GM18517 (cell line): ENCODE results near the gene DEGS2.

Experiments used
- ATAC-seq: cut with Tn5 transposase; IDR thresholded peaks from one replicate; pipeline ENCODE4 v1.9.1; 2021; ENCODE audit warnings: mild to moderate bottlenecking, moderate library complexity; ENCODE audit not compliant: unreplicated experiment

DEGS2 gene

DNA sequence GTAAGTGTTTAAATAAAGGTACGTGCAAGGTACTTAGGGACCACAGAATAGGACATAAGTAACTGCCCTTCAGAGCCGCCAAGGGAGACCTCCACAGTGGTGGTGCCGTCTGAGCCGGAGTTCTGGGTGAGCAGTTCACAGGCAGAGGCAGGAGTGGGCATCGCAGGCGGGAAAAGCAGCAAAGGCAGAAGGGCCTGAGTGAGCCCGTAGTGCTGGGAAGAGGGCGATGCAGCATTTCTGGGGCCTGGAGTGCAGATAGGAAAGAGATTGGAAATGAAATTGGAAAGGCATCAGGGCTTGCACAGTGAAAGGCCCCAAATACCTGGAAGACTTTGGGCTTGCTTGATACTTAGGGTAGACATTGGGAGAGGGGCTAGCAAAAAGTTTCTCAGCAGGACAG lies 61.3 kb downstream of the DEGS2 start:
- no peak for ATAC-seq

DNA sequence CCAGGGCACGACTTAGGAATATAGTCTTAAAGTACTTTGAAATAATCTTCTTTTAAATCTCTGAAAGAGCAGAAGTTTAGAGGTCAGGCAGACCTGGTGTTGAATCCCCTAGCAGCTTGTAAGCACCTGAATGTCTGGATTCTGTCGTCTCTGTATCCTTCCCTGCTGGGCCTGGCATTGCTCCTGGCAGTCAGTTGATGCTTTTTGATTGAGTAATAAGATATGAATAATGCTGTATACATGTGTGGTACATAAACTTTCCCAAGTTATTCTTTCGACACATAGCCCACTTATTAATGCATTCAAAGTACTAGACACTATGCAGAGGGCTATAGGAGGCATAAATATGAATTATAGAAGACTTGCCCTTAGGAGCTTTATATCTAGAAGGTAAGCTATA lies 62.8 kb downstream of the DEGS2 start:
- ATAC-seq, result no peak
